GM21526 (cell line): Measurements from ENCODE around the gene MAPK8IP1.
A peak's percentile ranks its signal among the peaks of the same experiment; 100 is the strongest.
"Not testable (repeated sequence)": the region's sequence is repeated elsewhere in the genome, so short reads cannot be mapped to it uniquely, and the experiment has no call there.

ENCODE experiments used
- ATAC-seq: cut with Tn5 transposase; IDR thresholded peaks from one replicate; pipeline ENCODE4 v1.9.1; 2021; ENCODE audit warnings: moderate library complexity; ENCODE audit not compliant: unreplicated experiment, low FRiP score

The MAPK8IP1 gene

GRCh38 chr11:45885274-45885920 is at the start of gene MAPK8IP1:
MAPK8IP1 (plus strand) TSS chr11:45885651; CDS start chr11:45885821, 170 bp downstream.
- ATAC-seq = no peak

- no peak for ATAC-seq
Measured at GRCh38 chr11:45839204-45839603, 46.2 kb upstream of the MAPK8IP1 start.

GRCh38 chr11:45840251-45840650 is 45.2 kb upstream of the MAPK8IP1 start:
- not testable (repeated sequence) for ATAC-seq

- no peak for ATAC-seq
Measured at GRCh38 chr11:45843158-45843924, 42.1 kb upstream of the MAPK8IP1 start.

GRCh38 chr11:45844822-45845578 is 40.5 kb upstream of the MAPK8IP1 start:
- no peak for ATAC-seq

GRCh38 chr11:45846174-45846675 is 39.2 kb upstream of the MAPK8IP1 start:
- no peak for ATAC-seq

GRCh38 chr11:45846974-45847910 is 38.2 kb upstream of the MAPK8IP1 start, which contains the start of gene CRY2:
CRY2 (plus strand) TSS chr11:45847475; CDS start chr11:45847491, 16 bp downstream.
- peak; percentile 87 for ATAC-seq

- peak; percentile 28 for ATAC-seq
Measured at GRCh38 chr11:45847911-45848316, 37.5 kb upstream of the MAPK8IP1 start.

GRCh38 chr11:45848654-45849081 is 36.8 kb upstream of the MAPK8IP1 start:
- ATAC-seq = no peak

GRCh38 chr11:45850446-45850845 is 35.0 kb upstream of the MAPK8IP1 start:
- ATAC-seq = no peak

- ATAC-seq = no peak
Measured at GRCh38 chr11:45851228-45851627, 34.2 kb upstream of the MAPK8IP1 start.

- ATAC-seq = peak; percentile 7
Measured at GRCh38 chr11:45852018-45852711, 33.3 kb upstream of the MAPK8IP1 start.

- peak; percentile 47 for ATAC-seq
Measured at GRCh38 chr11:45852712-45853101, 32.7 kb upstream of the MAPK8IP1 start.

GRCh38 chr11:45853332-45854219 is 31.9 kb upstream of the MAPK8IP1 start:
- no peak for ATAC-seq

- ATAC-seq = no peak
Measured at GRCh38 chr11:45855308-45855707, 30.1 kb upstream of the MAPK8IP1 start.

- ATAC-seq = no peak
Measured at GRCh38 chr11:45856044-45856468, 29.4 kb upstream of the MAPK8IP1 start.

- ATAC-seq = no peak
Measured at GRCh38 chr11:45857961-45858474, 27.4 kb upstream of the MAPK8IP1 start.
